GM12874 (cell line): ENCODE results near the gene IGFBPL1.

Experiments used
- TF ChIP-seq, protein P1 (sequence below): IDR thresholded peaks from 2 replicates; pipeline ENCODE4 v1.5.1; 2011; ENCODE audit warnings: low read depth, mild to moderate bottlenecking, control low read depth, low read length, moderate library complexity; ENCODE audit not compliant: insufficient read depth

IGFBPL1 gene

DNA sequence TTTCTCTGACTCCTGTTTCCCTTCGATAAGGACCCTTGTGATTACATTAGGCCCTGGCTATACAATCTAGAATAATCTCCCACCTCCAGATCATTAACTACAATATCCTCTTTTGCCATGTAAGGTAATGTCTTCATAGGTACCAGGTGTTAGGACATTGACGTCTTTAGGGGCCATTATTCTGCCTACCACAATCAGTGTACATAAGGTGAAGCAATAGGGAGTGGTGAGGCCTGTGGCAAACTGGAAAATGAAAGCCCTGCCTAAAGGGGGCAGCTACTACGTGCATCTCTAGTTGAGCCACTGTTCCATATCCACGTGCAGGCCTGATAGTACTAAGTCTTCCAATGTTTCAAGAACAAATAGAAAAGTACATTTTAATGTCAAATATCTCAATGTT lies 36.5 kb downstream of the IGFBPL1 start:
- TF ChIP-seq, protein P1, sequence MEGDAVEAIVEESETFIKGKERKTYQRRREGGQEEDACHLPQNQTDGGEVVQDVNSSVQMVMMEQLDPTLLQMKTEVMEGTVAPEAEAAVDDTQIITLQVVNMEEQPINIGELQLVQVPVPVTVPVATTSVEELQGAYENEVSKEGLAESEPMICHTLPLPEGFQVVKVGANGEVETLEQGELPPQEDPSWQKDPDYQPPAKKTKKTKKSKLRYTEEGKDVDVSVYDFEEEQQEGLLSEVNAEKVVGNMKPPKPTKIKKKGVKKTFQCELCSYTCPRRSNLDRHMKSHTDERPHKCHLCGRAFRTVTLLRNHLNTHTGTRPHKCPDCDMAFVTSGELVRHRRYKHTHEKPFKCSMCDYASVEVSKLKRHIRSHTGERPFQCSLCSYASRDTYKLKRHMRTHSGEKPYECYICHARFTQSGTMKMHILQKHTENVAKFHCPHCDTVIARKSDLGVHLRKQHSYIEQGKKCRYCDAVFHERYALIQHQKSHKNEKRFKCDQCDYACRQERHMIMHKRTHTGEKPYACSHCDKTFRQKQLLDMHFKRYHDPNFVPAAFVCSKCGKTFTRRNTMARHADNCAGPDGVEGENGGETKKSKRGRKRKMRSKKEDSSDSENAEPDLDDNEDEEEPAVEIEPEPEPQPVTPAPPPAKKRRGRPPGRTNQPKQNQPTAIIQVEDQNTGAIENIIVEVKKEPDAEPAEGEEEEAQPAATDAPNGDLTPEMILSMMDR: no peak

GRCh38 chr9:38387066-38387465 lies 37.2 kb downstream of the IGFBPL1 start:
- TF ChIP-seq, protein P1: no peak

DNA sequence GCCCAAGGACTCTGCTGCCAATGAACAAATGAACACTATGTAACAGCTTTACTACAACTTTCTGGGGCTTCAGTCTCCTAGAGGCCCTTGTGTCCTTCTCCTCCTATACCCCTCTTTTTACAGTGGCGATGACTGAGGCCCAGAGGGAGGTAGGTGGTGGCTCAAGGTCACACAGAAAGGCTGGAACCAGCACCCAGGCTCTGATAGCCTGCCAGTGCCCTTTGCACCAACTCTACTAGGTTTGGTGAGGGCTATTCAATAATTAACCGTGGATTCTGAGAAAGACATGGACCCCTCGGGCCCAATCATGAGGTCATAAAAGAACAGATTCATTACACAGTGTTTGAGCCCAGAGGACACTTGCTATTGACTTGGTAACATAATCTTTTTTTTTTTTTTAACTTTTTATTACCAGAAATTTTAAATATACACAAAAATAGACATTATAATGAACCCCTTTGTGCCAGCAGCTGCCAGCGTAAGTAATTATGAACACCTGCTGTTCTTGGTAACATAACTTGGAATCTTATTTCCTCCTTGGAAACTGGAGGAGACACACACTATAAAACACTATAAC lies 37.8 kb downstream of the IGFBPL1 start:
- TF ChIP-seq, protein P1: no peak

GRCh38 chr9:38385896-38386295 lies 38.4 kb downstream of the IGFBPL1 start:
- TF ChIP-seq, protein P1: no peak

- TF ChIP-seq, protein P1: no peak
Observed at GRCh38 chr9:38384990-38385848, 39.0 kb downstream of the IGFBPL1 start.

GRCh38 chr9:38382141-38382540 lies 42.1 kb downstream of the IGFBPL1 start:
- TF ChIP-seq, protein P1: no peak

DNA sequence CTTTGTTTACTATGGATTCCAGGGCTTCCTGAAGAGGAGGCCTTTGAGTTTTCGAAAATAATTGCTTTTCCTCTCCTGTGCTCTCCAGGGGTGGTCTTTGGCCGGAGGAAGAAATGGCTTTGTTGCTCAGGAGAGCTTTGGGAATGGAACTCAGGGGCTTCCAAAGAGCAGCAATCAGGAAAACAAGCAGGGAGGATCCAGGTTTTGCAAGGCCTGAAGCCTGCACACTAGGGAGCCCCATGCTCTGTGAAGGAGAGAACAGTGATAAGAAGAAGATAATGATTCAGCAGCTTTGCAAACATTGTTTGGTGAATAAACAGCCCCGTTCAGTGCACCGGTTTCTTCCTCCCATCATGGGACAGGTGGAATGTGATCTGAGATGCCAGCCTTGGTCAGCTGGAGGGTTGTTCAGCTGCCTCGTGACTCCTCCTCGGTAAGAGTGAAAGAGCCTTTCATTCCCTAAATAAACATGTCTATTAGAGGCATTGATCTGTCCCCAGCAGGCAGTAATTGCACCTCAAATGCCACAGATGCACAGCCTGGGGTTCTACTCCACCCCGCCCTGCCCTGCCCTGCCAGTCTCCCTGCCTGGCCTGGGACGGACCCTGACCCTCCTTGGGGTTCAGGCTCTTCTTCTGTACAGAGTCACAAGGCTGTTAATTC lies 43.3 kb downstream of the IGFBPL1 start:
- TF ChIP-seq, protein P1: no peak
